Activated CD4-positive, alpha-beta T cell treated with anti-CD3 and anti-CD28 coated beads, Interleukin-2, amount 50 U/mL, for 16 hours (primary cell): Measurements from ENCODE around the gene PTPRM.

ENCODE experiments used
- DNase-seq: peaks from one replicate; pipeline ENCODE4 v3.0.0-alpha.2; 2020

The PTPRM gene

GRCh38 chr18:7601936-7602335, 34.8 kb downstream of the PTPRM start:
- DNase-seq: no peak

- DNase-seq: no peak
These were observed 36.3 kb downstream of the PTPRM start for GRCh38 chr18:7603259-7604000.

- no peak for DNase-seq
These were observed 37.2 kb downstream of the PTPRM start for GRCh38 chr18:7604361-7604760.

GRCh38 chr18:7605705-7606104, 38.6 kb downstream of the PTPRM start:
- no peak for DNase-seq

- DNase-seq: no peak
These were observed 40.5 kb downstream of the PTPRM start for GRCh38 chr18:7607540-7608173.

- DNase-seq: no peak
These were observed 41.0 kb downstream of the PTPRM start for GRCh38 chr18:7608174-7608550.

- DNase-seq: no peak
These were observed 41.7 kb downstream of the PTPRM start for GRCh38 chr18:7608781-7609201.

- no peak for DNase-seq
These were observed 42.5 kb downstream of the PTPRM start for GRCh38 chr18:7609617-7610016.

- DNase-seq: no peak
These were observed 46.9 kb downstream of the PTPRM start for GRCh38 chr18:7614042-7614441.

GRCh38 chr18:7615840-7616239, 48.7 kb downstream of the PTPRM start:
- DNase-seq: no peak

- DNase-seq: no peak
These were observed 49.5 kb downstream of the PTPRM start for GRCh38 chr18:7616661-7617060.

GRCh38 chr18:7617738-7618422, 50.8 kb downstream of the PTPRM start:
- DNase-seq: no peak

GRCh38 chr18:7618891-7619442, 51.9 kb downstream of the PTPRM start:
- no peak for DNase-seq

- DNase-seq: no peak
These were observed 52.6 kb downstream of the PTPRM start for GRCh38 chr18:7619676-7620075.

- DNase-seq: no peak
These were observed 55.6 kb downstream of the PTPRM start for GRCh38 chr18:7622721-7623120.

GRCh38 chr18:7623681-7624080, 56.6 kb downstream of the PTPRM start:
- DNase-seq: no peak

GRCh38 chr18:7624697-7625096, 57.6 kb downstream of the PTPRM start:
- DNase-seq: no peak

GRCh38 chr18:7626175-7626921, 59.2 kb downstream of the PTPRM start:
- DNase-seq: no peak

GRCh38 chr18:7626922-7627440, 59.9 kb downstream of the PTPRM start:
- no peak for DNase-seq

- no peak for DNase-seq
These were observed 62.3 kb downstream of the PTPRM start for GRCh38 chr18:7629416-7629815.

GRCh38 chr18:7630731-7631442, 63.8 kb downstream of the PTPRM start:
- no peak for DNase-seq
